Measurements from ENCODE around the gene FGD6. TPM values are rescaled to one million over a fixed set of nuclear protein-coding genes. Genes with fewer than 3 reads are reported as not detected.

The FGD6 gene
- total and polyA plus RNA-seq, 2 experiments from 2014 or later, result 12.9 to 32.4 TPM

DNA sequence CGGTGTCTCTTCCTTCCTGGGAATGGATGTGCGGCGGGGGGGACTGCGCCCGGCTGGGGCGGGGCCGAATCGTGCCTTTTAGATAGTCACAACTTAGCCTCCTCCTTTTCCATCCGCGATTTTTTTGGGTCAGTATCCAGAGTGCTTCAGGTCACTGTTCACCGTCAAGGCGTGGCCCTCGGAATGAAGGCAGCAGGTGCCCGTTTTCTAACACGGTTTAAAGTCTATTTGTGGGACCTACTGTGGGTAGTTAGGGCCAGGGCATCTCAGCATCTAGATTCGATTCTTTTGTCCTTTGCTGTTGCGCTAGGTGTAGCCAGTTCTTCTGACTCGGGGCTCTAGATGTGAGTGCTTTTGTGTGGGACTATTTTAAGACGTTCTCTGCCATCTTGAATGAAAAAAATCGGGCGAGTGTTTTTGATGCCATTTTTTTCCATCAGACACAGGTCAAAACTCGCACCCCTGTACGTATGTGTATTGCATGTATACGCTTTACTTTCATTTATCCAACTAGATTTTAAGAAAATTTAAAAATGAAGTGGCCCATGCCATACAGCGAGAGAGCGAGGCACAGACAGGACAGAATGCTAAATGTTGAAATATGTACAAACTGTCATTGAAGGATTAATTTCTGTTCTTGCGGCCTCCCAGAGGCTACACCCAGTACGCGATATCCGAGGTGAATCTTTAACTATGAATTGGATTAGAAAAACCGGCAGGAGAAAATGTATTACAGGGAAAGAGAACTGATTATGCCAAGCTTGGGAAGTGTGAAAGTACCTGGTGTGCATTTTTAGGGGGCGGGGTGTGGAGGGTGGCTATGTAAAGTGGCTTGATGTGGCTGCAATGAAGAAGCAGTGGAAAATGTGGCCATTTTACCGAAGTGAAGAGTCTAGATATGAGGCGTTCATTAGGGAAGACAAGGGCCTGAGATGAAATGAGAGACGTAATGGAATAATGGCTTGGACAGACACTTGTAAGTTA lies 1.2 kb upstream of the FGD6 start:
- Histone ChIP-seq H2AFZ (0 out of 2 replicates have a peak overlapping the region, but pooled peaks have one; percentile 15), H3K27ac (ENCODE audit: low read depth) (peak overlapping the region; percentile 92), H3K27me3 (ENCODE audit: insufficient read depth) (no peaks in the 10 kb centered on the region), H3K36me3 (ENCODE audit: insufficient read depth) (no peaks in the 10 kb centered on the region), H3F3A (replicated peaks; ENCODE audit: low read depth) (no peaks in the 10 kb centered on the region), H3K4me2 (peak overlapping the region; percentile 92), H4K20me1 (replicated peaks; ENCODE audit: insufficient read depth) (peaks cover 7% of the 10 kb centered on the region; the same call in 1 of the 2 replicates), H3K79me2 (replicated peaks; ENCODE audit: insufficient read depth) (peaks cover 87% of the 10 kb centered on the region), H3K4me1 (ENCODE audit: insufficient read depth) (peaks cover 25% of the 10 kb centered on the region), H3K9me2 (ENCODE audit: insufficient read depth) (no peaks in the 10 kb centered on the region), H3K4me3 (peak overlapping the region; percentile 79)
- peaks cover 6% of the 10 kb centered on the region for H3K27me3 Mint-ChIP-seq (ENCODE audit: insufficient read depth, low read depth, poor library complexity)
- no peaks in the 10 kb centered on the region for H3K9me3 Mint-ChIP-seq
- peaks cover 38% of the 10 kb centered on the region for H3K4me1 Mint-ChIP-seq
- H3K36me3 Mint-ChIP-seq (ENCODE audit: low read depth), result peaks cover 14% of the 10 kb centered on the region; the same call in 2 of the 3 replicates
- TF ChIP-seq, protein P1, sequence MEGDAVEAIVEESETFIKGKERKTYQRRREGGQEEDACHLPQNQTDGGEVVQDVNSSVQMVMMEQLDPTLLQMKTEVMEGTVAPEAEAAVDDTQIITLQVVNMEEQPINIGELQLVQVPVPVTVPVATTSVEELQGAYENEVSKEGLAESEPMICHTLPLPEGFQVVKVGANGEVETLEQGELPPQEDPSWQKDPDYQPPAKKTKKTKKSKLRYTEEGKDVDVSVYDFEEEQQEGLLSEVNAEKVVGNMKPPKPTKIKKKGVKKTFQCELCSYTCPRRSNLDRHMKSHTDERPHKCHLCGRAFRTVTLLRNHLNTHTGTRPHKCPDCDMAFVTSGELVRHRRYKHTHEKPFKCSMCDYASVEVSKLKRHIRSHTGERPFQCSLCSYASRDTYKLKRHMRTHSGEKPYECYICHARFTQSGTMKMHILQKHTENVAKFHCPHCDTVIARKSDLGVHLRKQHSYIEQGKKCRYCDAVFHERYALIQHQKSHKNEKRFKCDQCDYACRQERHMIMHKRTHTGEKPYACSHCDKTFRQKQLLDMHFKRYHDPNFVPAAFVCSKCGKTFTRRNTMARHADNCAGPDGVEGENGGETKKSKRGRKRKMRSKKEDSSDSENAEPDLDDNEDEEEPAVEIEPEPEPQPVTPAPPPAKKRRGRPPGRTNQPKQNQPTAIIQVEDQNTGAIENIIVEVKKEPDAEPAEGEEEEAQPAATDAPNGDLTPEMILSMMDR (conservative IDR thresholded peaks at IDR 0.05; ENCODE audit: low read depth in 2 of 2), result no peak
- TF ChIP-seq STAT1 (IDR thresholded peaks at IDR 0.05; ENCODE audit: unreplicated experiment), result no peak
- peak overlapping the region; percentile 89 for H3K4me3 Mint-ChIP-seq
- H3K27ac Mint-ChIP-seq, result peak overlapping the region; percentile 97
- peak; percentile 37 for DNase-seq (ENCODE audit: low spot score)
- no peak for ATAC-seq

GRCh38 chr12:95216711-95217376 lies 423 bp downstream of the FGD6 start:
- peak overlapping the region; percentile 79 for H3K4me3 ChIP-seq
- H3K4me1 Mint-ChIP-seq, result peaks cover 43% of the 10 kb centered on the region
- H3K4me2 ChIP-seq, result peak overlapping the region; percentile 74
- peak overlapping the region; percentile 89 for H3K4me3 Mint-ChIP-seq
- no peaks in the 10 kb centered on the region for H3K9me2 ChIP-seq (ENCODE audit: insufficient read depth)
- H3K36me3 ChIP-seq (ENCODE audit: insufficient read depth), result no peaks in the 10 kb centered on the region
- peak overlapping the region; percentile 99 for H3K27ac Mint-ChIP-seq
- peaks cover 6% of the 10 kb centered on the region for H3K27me3 Mint-ChIP-seq (ENCODE audit: insufficient read depth, low read depth, poor library complexity)
- DNase-seq (ENCODE audit: low spot score) (no peak), ATAC-seq (peak; percentile 12)
- H4K20me1 ChIP-seq (replicated peaks; ENCODE audit: insufficient read depth), result no peaks in the 10 kb centered on the region
- peaks cover 14% of the 10 kb centered on the region; the same call in 2 of the 3 replicates for H3K36me3 Mint-ChIP-seq (ENCODE audit: low read depth)
- H3F3A ChIP-seq (replicated peaks; ENCODE audit: low read depth), result no peaks in the 10 kb centered on the region
- peaks cover 87% of the 10 kb centered on the region for H3K79me2 ChIP-seq (replicated peaks; ENCODE audit: insufficient read depth)
- H3K9me3 Mint-ChIP-seq, result no peaks in the 10 kb centered on the region
- H2AFZ ChIP-seq, result peak overlapping the region; percentile 15; the same call in 1 of the 2 replicates
- no peaks in the 10 kb centered on the region for H3K27me3 ChIP-seq (ENCODE audit: insufficient read depth)
- peak overlapping the region; percentile 98 for H3K27ac ChIP-seq (ENCODE audit: low read depth)
- peaks cover 28% of the 10 kb centered on the region for H3K4me1 ChIP-seq (ENCODE audit: insufficient read depth)
- TF ChIP-seq POLR2AphosphoS5 (IDR thresholded peaks at IDR 0.05; ENCODE audit: low read depth), result no peak
- TF ChIP-seq ZNF114 (CRISPR knock-in tag; IDR thresholded peaks at IDR 0.05), result no peak
- TF ChIP-seq, protein P2, sequence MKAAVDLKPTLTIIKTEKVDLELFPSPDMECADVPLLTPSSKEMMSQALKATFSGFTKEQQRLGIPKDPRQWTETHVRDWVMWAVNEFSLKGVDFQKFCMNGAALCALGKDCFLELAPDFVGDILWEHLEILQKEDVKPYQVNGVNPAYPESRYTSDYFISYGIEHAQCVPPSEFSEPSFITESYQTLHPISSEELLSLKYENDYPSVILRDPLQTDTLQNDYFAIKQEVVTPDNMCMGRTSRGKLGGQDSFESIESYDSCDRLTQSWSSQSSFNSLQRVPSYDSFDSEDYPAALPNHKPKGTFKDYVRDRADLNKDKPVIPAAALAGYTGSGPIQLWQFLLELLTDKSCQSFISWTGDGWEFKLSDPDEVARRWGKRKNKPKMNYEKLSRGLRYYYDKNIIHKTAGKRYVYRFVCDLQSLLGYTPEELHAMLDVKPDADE (IDR thresholded peaks at IDR 0.05), result no peak
- no peak for TF ChIP-seq JUNB (IDR thresholded peaks at IDR 0.05; ENCODE audit: unreplicated experiment)
- no peak for TF ChIP-seq ZNF331 (CRISPR knock-in tag; IDR thresholded peaks at IDR 0.05; ENCODE audit: low read depth)
- no peak for TF ChIP-seq REST (IDR thresholded peaks at IDR 0.05; ENCODE audit: unreplicated experiment)
- TF ChIP-seq, protein P1 (conservative IDR thresholded peaks at IDR 0.05; ENCODE audit: low read depth in 2 of 2), result no peak; a peak in 1 of 4 replicates
- no peak for TF ChIP-seq NANOG (IDR thresholded peaks at IDR 0.05; ENCODE audit: borderline replicate concordance)
- TF ChIP-seq STAT1 (IDR thresholded peaks at IDR 0.05; ENCODE audit: unreplicated experiment), result no peak
